ENCODE data around the gene RAP1GDS1. TPM values are rescaled to one million over a fixed set of nuclear protein-coding genes. Genes with fewer than 3 reads are reported as not detected.

The RAP1GDS1 gene
- total and polyA plus RNA-seq, 2 of the 4 experiments (the other 2 are of a cell fraction): 29.0 to 85.1 TPM

- no peak overlapping the region for H3K4me3 ChIP-seq (ENCODE audit: insufficient read depth, low read depth, low read length)
- DNase-seq (no peak), ATAC-seq (ENCODE audit: low read depth) (no peak)
- H3K4ac ChIP-seq (ENCODE audit: low read depth, low read length): no peak overlapping the region
- no peak overlapping the region for H4K8ac ChIP-seq (ENCODE audit: low read depth in 2 of 2, low read length in 2 of 2)
- H3K27me3 ChIP-seq (ENCODE audit: control insufficient read depth, insufficient read depth, low read length): no peaks in the 10 kb centered on the region
- no peak overlapping the region for H3K27ac ChIP-seq (ENCODE audit: insufficient read depth, low read length)
- H3K23ac ChIP-seq (ENCODE audit: low read depth, low read length): no peak overlapping the region
- ChIA-PET CTCF (no interaction called here), POLR2A (ENCODE audit: unreplicated experiment) (interaction anchor here (0.6 kb wide), 1 partner anchor 482 kb away, joined by 3 read pairs; no protein-coding TSS in a partner anchor)
- no peak overlapping the region for H2BK20ac ChIP-seq (ENCODE audit: low read depth, low read length)
- H2BK15ac ChIP-seq (ENCODE audit: low read depth, low read length): no peak overlapping the region
- H4K20me1 ChIP-seq (ENCODE audit: insufficient read depth, low read length): no peaks in the 10 kb centered on the region; the same call in 1 of the 2 replicates
- no peak overlapping the region for H3K9ac ChIP-seq (ENCODE audit: low read depth, low read length)
- in situ Hi-C loops (cut with MboI; ENCODE audit: low sequenced_read_pairs): no loop called here
- peaks cover 4% of the 10 kb centered on the region; the same call in 1 of the 2 replicates for H3K4me1 ChIP-seq (ENCODE audit: control insufficient read depth, insufficient read depth, low read length)
- no TSS peak for BruUV-seq (replicated peaks)
- dilution Hi-C loops (cut with HindIII; ENCODE audit: low sequenced_read_pairs, unreplicated experiment): no loop called here
- intact Hi-C loops (cut with micrococcal nuclease): no loop called here
- no peak overlapping the region for H3K4me2 ChIP-seq (ENCODE audit: low read depth, low read length)
- H2BK5ac ChIP-seq (ENCODE audit: low read depth, low read length, poor library complexity, severe bottlenecking): no peak overlapping the region
- H2BK120ac ChIP-seq (ENCODE audit: low read depth, low read length): no peak overlapping the region
- H3K9me1 ChIP-seq (ENCODE audit: insufficient read depth, low read length): no peaks in the 10 kb centered on the region; the same call in 1 of the 2 replicates
- no CpG with 5 or more reads among the region's 2 CpGs for WGBS, 2 experiments (ENCODE audit: extremely low coverage in 2 of 2, insufficient read length in 1 of 2)
- H2AFZ ChIP-seq (replicated peaks; ENCODE audit: low read length, poor library complexity): no peak overlapping the region
- H2AK5ac ChIP-seq (ENCODE audit: low read depth, low read length): no peak overlapping the region
- H3K36me3 ChIP-seq (ENCODE audit: control insufficient read depth, insufficient read depth, low read length): peaks cover 2% of the 10 kb centered on the region; the same call in 1 of the 2 replicates
- TF ChIP-seq CHD1 (IDR thresholded peaks at IDR 0.05; ENCODE audit: low read depth, low read length) (no peak), SMC3 (IDR thresholded peaks at IDR 0.05; ENCODE audit: low read depth, low read length) (no peak), RCOR1 (IDR thresholded peaks at IDR 0.05; ENCODE audit: insufficient replicate concordance, low read length) (no peak), CEBPB (IDR thresholded peaks at IDR 0.05; ENCODE audit: low read depth, low read length) (no peak), FOS (IDR thresholded peaks at IDR 0.05; ENCODE audit: low read depth, low read length) (no peak), BHLHE40 (IDR thresholded peaks at IDR 0.05; ENCODE audit: low read depth, low read length) (no peak), MXI1 (IDR thresholded peaks at IDR 0.05; ENCODE audit: borderline replicate concordance, low read depth, low read length) (no peak), MAFK (IDR thresholded peaks at IDR 0.05; ENCODE audit: low read depth, low read length) (no peak), POLR2A (IDR thresholded peaks at IDR 0.05; ENCODE audit: low read depth, low read length) (no peak), MAZ (IDR thresholded peaks at IDR 0.05; ENCODE audit: borderline replicate concordance, low read depth, low read length) (no peak), RAD21 (IDR thresholded peaks at IDR 0.05; ENCODE audit: low read length) (no peak), NFE2L2 (IDR thresholded peaks at IDR 0.05; ENCODE audit: low read depth, low read length) (no peak), RFX5 (IDR thresholded peaks at IDR 0.05; ENCODE audit: low read depth, low read length) (no peak)
- TF ChIP-seq, protein P1, sequence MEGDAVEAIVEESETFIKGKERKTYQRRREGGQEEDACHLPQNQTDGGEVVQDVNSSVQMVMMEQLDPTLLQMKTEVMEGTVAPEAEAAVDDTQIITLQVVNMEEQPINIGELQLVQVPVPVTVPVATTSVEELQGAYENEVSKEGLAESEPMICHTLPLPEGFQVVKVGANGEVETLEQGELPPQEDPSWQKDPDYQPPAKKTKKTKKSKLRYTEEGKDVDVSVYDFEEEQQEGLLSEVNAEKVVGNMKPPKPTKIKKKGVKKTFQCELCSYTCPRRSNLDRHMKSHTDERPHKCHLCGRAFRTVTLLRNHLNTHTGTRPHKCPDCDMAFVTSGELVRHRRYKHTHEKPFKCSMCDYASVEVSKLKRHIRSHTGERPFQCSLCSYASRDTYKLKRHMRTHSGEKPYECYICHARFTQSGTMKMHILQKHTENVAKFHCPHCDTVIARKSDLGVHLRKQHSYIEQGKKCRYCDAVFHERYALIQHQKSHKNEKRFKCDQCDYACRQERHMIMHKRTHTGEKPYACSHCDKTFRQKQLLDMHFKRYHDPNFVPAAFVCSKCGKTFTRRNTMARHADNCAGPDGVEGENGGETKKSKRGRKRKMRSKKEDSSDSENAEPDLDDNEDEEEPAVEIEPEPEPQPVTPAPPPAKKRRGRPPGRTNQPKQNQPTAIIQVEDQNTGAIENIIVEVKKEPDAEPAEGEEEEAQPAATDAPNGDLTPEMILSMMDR (conservative IDR thresholded peaks at IDR 0.05; ENCODE audit: low read depth, low read length): no peak
- TF ChIP-seq, protein P2, sequence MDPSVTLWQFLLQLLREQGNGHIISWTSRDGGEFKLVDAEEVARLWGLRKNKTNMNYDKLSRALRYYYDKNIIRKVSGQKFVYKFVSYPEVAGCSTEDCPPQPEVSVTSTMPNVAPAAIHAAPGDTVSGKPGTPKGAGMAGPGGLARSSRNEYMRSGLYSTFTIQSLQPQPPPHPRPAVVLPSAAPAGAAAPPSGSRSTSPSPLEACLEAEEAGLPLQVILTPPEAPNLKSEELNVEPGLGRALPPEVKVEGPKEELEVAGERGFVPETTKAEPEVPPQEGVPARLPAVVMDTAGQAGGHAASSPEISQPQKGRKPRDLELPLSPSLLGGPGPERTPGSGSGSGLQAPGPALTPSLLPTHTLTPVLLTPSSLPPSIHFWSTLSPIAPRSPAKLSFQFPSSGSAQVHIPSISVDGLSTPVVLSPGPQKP (IDR thresholded peaks at IDR 0.05; ENCODE audit: borderline replicate concordance, low read depth, low read length): no peak
- TF ChIP-seq, protein P3, sequence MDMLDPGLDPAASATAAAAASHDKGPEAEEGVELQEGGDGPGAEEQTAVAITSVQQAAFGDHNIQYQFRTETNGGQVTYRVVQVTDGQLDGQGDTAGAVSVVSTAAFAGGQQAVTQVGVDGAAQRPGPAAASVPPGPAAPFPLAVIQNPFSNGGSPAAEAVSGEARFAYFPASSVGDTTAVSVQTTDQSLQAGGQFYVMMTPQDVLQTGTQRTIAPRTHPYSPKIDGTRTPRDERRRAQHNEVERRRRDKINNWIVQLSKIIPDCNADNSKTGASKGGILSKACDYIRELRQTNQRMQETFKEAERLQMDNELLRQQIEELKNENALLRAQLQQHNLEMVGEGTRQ (IDR thresholded peaks at IDR 0.05; ENCODE audit: low read depth, low read length): no peak
- H4K5ac ChIP-seq (ENCODE audit: low read depth, low read length): no peak overlapping the region
- no peak overlapping the region for H3K18ac ChIP-seq (ENCODE audit: low read depth, low read length)
- no peak overlapping the region for H3K56ac ChIP-seq (ENCODE audit: extremely low read depth, insufficient read depth, low read length)
- no peak overlapping the region for H2AK9ac ChIP-seq (replicated peaks; ENCODE audit: low read depth, low read length, poor library complexity)
- H4K91ac ChIP-seq (ENCODE audit: insufficient read depth, low read depth, low read length): no peak overlapping the region
- H3K14ac ChIP-seq (replicated peaks; ENCODE audit: low read depth, low read length): no peak overlapping the region
- H3K9me3 ChIP-seq (ENCODE audit: control insufficient read depth, insufficient read depth, low read length): no peaks in the 10 kb centered on the region
- peaks cover 16 to 17% of the 10 kb centered on the region in 2 experiments for H3K79me1 ChIP-seq (ENCODE audit: low read depth in 1 of 2, low read length in 2 of 2)
Measured at GRCh38 chr4:98338761-98339438, 77.7 kb downstream of the RAP1GDS1 start.

Measured in IMR-90 (cell line).